HG03139 (cell line): ENCODE data around the gene PREX1.
"Not testable (repeated sequence)": the region's sequence is repeated elsewhere in the genome, so short reads cannot be mapped to it uniquely, and the experiment has no call there.

Source experiments
- ATAC-seq: cut with Tn5 transposase; IDR thresholded peaks from one replicate; pipeline ENCODE4 v1.9.1; 2021; ENCODE audit not compliant: unreplicated experiment

PREX1 gene

GRCh38 chr20:48777005-48777404 lies 50.8 kb downstream of the PREX1 start:
- no peak for ATAC-seq

- ATAC-seq, result no peak
Measured at GRCh38 chr20:48776306-48776705, 51.5 kb downstream of the PREX1 start.

GRCh38 chr20:48775545-48775944 lies 52.3 kb downstream of the PREX1 start:
- not testable (repeated sequence) for ATAC-seq

- no peak for ATAC-seq
Measured at GRCh38 chr20:48774696-48775095, 53.1 kb downstream of the PREX1 start.

GRCh38 chr20:48773837-48774418 lies 53.9 kb downstream of the PREX1 start:
- no peak for ATAC-seq

GRCh38 chr20:48772183-48772976 lies 55.4 kb downstream of the PREX1 start:
- no peak for ATAC-seq

- ATAC-seq, result no peak
Measured at GRCh38 chr20:48771542-48771941, 56.3 kb downstream of the PREX1 start.

- ATAC-seq, result no peak
Measured at GRCh38 chr20:48770700-48771442, 56.9 kb downstream of the PREX1 start.

GRCh38 chr20:48769069-48769983 lies 58.5 kb downstream of the PREX1 start:
- no peak for ATAC-seq

GRCh38 chr20:48766961-48767960 lies 60.5 kb downstream of the PREX1 start:
- no peak for ATAC-seq

GRCh38 chr20:48766205-48766604 lies 61.6 kb downstream of the PREX1 start:
- no peak for ATAC-seq

- ATAC-seq, result no peak
Measured at GRCh38 chr20:48765359-48765758, 62.4 kb downstream of the PREX1 start.

GRCh38 chr20:48763216-48763914 lies 64.4 kb downstream of the PREX1 start:
- no peak for ATAC-seq

- no peak for ATAC-seq
Measured at GRCh38 chr20:48761874-48762273, 65.9 kb downstream of the PREX1 start.

- ATAC-seq, result no peak
Measured at GRCh38 chr20:48761023-48761785, 66.6 kb downstream of the PREX1 start.

- peak; percentile 54 for ATAC-seq
Measured at GRCh38 chr20:48760403-48760983, 67.3 kb downstream of the PREX1 start.

GRCh38 chr20:48759631-48760245 lies 68.1 kb downstream of the PREX1 start:
- no peak for ATAC-seq
